ENCODE measurements around the gene PDE7B. TPM values are rescaled to one million over a fixed set of nuclear protein-coding genes. Genes with fewer than 3 reads are reported as not detected.

The PDE7B gene
- total RNA-seq, 1 donor from 2014 or later, result 3.9 TPM

DNA sequence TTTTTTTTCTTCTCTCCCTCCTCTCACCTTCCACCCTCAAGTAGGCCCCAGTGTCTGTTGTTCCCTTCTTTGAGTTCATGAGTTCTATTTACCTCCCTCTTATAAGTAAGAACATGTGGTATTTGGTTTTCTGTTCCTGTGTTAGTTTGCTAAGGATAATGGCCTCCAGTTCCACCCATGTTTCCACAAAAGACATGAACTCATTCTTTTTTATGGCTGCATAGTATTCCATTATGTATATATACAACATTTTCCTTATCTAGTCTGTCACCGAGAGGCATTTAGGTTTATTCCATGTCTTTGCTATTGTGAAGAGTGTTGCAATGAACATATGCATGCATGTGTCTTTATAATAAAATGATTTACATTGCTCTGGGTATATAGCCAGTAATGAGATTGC, 147.9 kb downstream of the PDE7B start:
- Mint-ChIP-seq H3K4me1 (ENCODE audit: unreplicated experiment) (peaks cover 8% of the 10 kb centered on the region), H3K36me3 (ENCODE audit: unreplicated experiment) (peaks cover 4% of the 10 kb centered on the region), H3K27ac (ENCODE audit: unreplicated experiment) (no peak overlapping the region), H3K9me3 (ENCODE audit: unreplicated experiment) (peaks cover 18% of the 10 kb centered on the region), H3K27me3 (ENCODE audit: unreplicated experiment) (no peaks in the 10 kb centered on the region), H3K4me3 (ENCODE audit: unreplicated experiment) (no peak overlapping the region)
- TF ChIP-seq, protein P1, sequence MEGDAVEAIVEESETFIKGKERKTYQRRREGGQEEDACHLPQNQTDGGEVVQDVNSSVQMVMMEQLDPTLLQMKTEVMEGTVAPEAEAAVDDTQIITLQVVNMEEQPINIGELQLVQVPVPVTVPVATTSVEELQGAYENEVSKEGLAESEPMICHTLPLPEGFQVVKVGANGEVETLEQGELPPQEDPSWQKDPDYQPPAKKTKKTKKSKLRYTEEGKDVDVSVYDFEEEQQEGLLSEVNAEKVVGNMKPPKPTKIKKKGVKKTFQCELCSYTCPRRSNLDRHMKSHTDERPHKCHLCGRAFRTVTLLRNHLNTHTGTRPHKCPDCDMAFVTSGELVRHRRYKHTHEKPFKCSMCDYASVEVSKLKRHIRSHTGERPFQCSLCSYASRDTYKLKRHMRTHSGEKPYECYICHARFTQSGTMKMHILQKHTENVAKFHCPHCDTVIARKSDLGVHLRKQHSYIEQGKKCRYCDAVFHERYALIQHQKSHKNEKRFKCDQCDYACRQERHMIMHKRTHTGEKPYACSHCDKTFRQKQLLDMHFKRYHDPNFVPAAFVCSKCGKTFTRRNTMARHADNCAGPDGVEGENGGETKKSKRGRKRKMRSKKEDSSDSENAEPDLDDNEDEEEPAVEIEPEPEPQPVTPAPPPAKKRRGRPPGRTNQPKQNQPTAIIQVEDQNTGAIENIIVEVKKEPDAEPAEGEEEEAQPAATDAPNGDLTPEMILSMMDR (IDR thresholded peaks at IDR 0.05), result no peak
- no peak for DNase-seq (ENCODE audit: extremely low spot score, unreplicated experiment)

DNA sequence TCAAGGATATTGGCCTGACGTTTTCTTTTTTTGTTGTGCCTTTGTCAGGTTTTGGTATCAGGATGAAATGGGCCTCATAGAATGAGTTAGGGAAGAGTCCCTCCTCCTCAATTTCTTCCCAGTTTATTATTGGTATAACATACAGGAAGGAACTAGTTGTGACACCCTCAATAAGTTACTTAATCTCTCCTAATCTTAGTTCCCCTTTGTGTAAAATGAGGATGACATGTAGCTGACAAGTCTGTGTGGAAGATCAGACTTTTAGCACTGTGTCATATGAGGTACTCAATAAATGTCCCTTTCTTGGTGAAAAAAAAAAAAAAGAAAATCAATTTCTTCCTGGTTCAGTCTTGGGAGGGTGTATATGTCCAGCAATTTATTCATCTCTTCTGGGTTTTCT, 155.8 kb downstream of the PDE7B start:
- TF ChIP-seq, protein P1 (IDR thresholded peaks at IDR 0.05), result no peak
- Mint-ChIP-seq H3K36me3 (ENCODE audit: unreplicated experiment) (peaks cover 3% of the 10 kb centered on the region), H3K27me3 (ENCODE audit: unreplicated experiment) (no peaks in the 10 kb centered on the region), H3K27ac (ENCODE audit: unreplicated experiment) (no peak overlapping the region), H3K4me1 (ENCODE audit: unreplicated experiment) (peaks cover 13% of the 10 kb centered on the region), H3K9me3 (ENCODE audit: unreplicated experiment) (peaks cover 7% of the 10 kb centered on the region), H3K4me3 (ENCODE audit: unreplicated experiment) (no peak overlapping the region)
- no peak for DNase-seq (ENCODE audit: extremely low spot score, unreplicated experiment)

DNA sequence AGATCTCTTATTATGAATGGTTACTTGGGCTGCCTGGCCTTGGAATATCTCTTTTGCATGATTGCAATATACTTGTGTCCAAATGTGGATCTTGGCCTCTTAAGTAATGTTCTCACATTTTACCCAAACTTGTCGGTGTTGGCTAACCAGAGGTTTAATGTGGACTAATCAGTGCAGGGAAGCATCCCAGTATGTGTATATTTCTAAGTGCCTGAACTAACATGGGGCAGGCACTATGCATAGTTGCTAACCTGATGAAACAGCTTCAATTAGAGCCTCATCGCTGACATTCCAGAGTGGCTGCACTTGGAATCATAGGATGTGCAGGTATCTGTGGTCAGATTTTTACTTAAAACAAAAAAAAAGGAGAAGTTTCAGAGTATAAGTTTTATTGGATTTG, 160.0 kb downstream of the PDE7B start:
- peaks cover 53% of the 10 kb centered on the region for H3K4me1 Mint-ChIP-seq (ENCODE audit: unreplicated experiment)
- peaks cover 3% of the 10 kb centered on the region for H3K36me3 Mint-ChIP-seq (ENCODE audit: unreplicated experiment)
- peak overlapping the region; percentile 82 for H3K27ac Mint-ChIP-seq (ENCODE audit: unreplicated experiment)
- H3K27me3 Mint-ChIP-seq (ENCODE audit: unreplicated experiment), result no peaks in the 10 kb centered on the region
- H3K9me3 Mint-ChIP-seq (ENCODE audit: unreplicated experiment), result peaks cover 4% of the 10 kb centered on the region
- DNase-seq (ENCODE audit: extremely low spot score, unreplicated experiment), result no peak
- H3K4me3 Mint-ChIP-seq (ENCODE audit: unreplicated experiment), result no peak overlapping the region
- TF ChIP-seq, protein P1 (IDR thresholded peaks at IDR 0.05), result no peak

DNA sequence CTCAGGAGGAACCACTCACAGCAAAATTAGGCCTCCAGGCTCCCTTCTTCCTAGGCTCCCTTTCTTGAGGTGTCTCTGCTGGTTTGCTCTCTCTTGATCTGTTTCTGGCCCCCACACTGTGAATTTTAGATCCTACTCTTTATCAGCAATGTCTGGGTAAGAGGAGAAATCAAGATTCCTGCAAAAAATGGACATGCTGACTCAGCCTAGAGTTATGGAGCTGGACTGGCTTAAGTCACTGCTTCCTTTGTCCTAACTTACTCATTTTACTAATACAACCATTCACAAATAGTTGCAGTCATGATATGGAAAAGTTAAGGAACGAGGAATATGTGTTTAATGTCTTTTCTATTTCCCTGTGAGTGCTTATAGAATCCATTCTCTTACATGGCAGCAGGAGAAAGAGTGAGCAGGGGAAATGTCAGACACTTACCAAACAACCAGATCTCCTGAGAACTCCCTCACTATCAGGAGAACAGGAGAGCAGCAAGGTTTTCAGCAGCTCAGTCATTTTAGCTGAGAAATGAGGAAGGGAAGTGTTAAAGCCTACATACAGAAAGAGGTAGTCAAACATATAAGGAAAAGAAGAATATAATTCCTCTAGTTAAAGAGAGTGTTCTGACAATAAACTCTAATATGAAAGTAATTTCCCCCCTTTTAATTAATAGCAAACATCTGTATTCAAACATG, 160.8 kb downstream of the PDE7B start:
- Mint-ChIP-seq H3K36me3 (ENCODE audit: unreplicated experiment) (peaks cover 3% of the 10 kb centered on the region), H3K4me3 (ENCODE audit: unreplicated experiment) (no peak overlapping the region), H3K4me1 (ENCODE audit: unreplicated experiment) (peaks cover 59% of the 10 kb centered on the region), H3K27me3 (ENCODE audit: unreplicated experiment) (no peaks in the 10 kb centered on the region), H3K9me3 (ENCODE audit: unreplicated experiment) (no peaks in the 10 kb centered on the region), H3K27ac (ENCODE audit: unreplicated experiment) (peak overlapping the region; percentile 82)
- no peak for DNase-seq (ENCODE audit: extremely low spot score, unreplicated experiment)
- TF ChIP-seq, protein P1 (IDR thresholded peaks at IDR 0.05), result no peak

DNA sequence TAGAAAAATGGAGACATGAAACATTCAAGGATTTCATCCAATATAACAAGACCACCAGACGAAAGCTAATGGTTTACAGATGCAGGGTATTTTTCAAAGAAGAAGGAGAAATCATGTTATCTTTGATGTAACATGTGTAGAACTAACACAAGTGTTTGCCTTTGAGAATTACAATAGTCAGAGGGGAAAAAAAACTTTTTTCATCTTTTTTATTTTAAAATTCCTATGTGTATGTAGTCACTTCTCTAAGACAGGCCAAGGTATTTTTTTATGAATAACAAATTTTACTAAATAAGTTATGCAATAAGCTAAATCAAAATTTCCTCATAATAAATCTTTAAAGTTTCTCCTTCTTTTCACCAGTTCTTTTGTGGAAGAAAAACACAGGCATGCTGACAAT, 161.4 kb downstream of the PDE7B start:
- peak overlapping the region; percentile 82 for H3K27ac Mint-ChIP-seq (ENCODE audit: unreplicated experiment)
- no peak for DNase-seq (ENCODE audit: extremely low spot score, unreplicated experiment)
- TF ChIP-seq, protein P1 (IDR thresholded peaks at IDR 0.05), result no peak
- peaks cover 61% of the 10 kb centered on the region for H3K4me1 Mint-ChIP-seq (ENCODE audit: unreplicated experiment)
- H3K4me3 Mint-ChIP-seq (ENCODE audit: unreplicated experiment), result no peak overlapping the region
- no peaks in the 10 kb centered on the region for H3K9me3 Mint-ChIP-seq (ENCODE audit: unreplicated experiment)
- no peaks in the 10 kb centered on the region for H3K27me3 Mint-ChIP-seq (ENCODE audit: unreplicated experiment)
- H3K36me3 Mint-ChIP-seq (ENCODE audit: unreplicated experiment), result peaks cover 3% of the 10 kb centered on the region

Measured in osteocyte (in vitro differentiated cells).